ENCODE measurements around the gene DLX2. TPM values are rescaled to one million over a fixed set of nuclear protein-coding genes. Genes with fewer than 3 reads are reported as not detected.
"Not testable (repeated sequence)": the region's sequence is repeated elsewhere in the genome, so short reads cannot be mapped to it uniquely, and the experiment has no call there.

Gene DLX2
- total RNA-seq, 5 donors from 2014 or later (not counting 1 experiment from before 2014, with no cell fraction given), result 0.16 to 0.19 TPM; not detected in 3

DNA sequence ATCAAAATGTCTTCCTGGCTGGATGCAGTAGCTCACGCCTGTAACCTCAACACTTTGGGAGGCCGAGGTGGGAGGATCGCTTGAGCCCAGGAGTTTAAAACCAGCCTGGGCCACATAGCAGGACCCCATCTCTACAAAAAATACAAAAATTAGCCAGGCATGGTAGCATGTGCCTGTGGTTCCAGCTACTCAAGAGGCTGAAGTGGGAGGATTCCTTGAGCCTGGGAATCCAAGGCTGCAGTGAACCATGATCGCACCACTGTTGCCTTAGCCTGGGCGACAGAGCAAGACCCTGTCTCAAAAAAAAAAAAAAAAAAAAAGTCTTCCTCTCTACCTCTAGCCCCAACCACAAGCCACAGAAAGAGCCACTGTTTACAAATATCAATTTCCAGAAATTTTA, 42.6 kb downstream of the DLX2 start:
- CTCF ChIA-PET, result interaction anchor here (0.6 to 0.7 kb wide), 2 partner anchors 13 to 1278 kb away, joined by 5 to 6 read pairs; no protein-coding TSS in a partner anchor
- no CpG with 5 or more reads among the region's 5 CpGs for WGBS (ENCODE audit: insufficient coverage)
- H3K4me1 Mint-ChIP-seq; H3K4me3 ChIP-seq (ENCODE audit: control insufficient read depth in 1 of 2, extremely low read depth in 1 of 2, low read length in 1 of 2); H3K4me3 Mint-ChIP-seq; H3K27me3 Mint-ChIP-seq; ATAC-seq (replicated peaks in 1 of 4); H3K9me3 ChIP-seq; H3K27ac Mint-ChIP-seq; H3K4me1 ChIP-seq (ENCODE audit: control insufficient read depth in 1 of 2, extremely low read depth in 1 of 2, insufficient read depth in 2 of 2, low read length in 2 of 2); POLR2A ChIA-PET; H3K27me3 ChIP-seq (replicated peaks in 1 of 2; ENCODE audit: control insufficient read depth in 2 of 2, extremely low read depth in 1 of 2, insufficient read depth in 2 of 2, low read length in 1 of 2); H3K27ac ChIP-seq (ENCODE audit: low read length); H3K36me3 ChIP-seq (ENCODE audit: control insufficient read depth in 2 of 2, extremely low read depth in 1 of 2, insufficient read depth in 1 of 2, low read length in 1 of 2); H3K9me3 Mint-ChIP-seq; DNase-seq: not testable (repeated sequence)
- H3K36me3 Mint-ChIP-seq, result peaks cover 28% of the 10 kb centered on the region

DNA sequence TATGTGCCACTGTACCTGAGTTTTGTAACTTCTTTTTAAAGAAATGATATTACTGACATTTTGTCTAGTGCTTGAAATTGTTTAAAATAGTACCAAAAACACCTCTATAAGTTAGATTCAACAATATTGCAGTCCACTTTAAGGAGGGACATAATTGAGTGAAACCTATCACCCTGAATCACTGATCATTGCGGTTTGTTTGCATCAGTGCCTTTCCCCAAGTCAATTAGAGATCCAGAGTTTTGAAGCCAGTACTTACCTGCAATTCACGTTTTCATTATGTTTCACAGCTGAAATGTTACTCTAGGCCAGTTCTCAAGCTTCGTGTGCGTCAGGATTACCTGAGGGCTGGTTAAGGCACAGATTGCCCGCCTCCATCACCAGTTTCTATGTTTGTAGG, 44.0 kb downstream of the DLX2 start:
- no peak overlapping the region for H3K27ac Mint-ChIP-seq
- DNase-seq, result no peak
- H3K4me1 Mint-ChIP-seq, result no peaks in the 10 kb centered on the region
- ChIA-PET CTCF (interaction anchor here in 1 of 2 donors (0.7 kb wide), 1 partner anchor 359 kb away, joined by 3 read pairs; no protein-coding TSS in a partner anchor), POLR2A (no interaction called here)
- H3K27ac ChIP-seq (ENCODE audit: low read length), result no peak overlapping the region
- H3K27me3 Mint-ChIP-seq, result no peaks in the 10 kb centered on the region
- H3K9me3 Mint-ChIP-seq, result no peaks in the 10 kb centered on the region
- H3K4me3 Mint-ChIP-seq, result no peak overlapping the region
- H3K4me3 ChIP-seq (ENCODE audit: control insufficient read depth in 1 of 2, extremely low read depth in 1 of 2, low read length in 1 of 2), result no peak overlapping the region
- H3K27me3 ChIP-seq (replicated peaks in 1 of 2; ENCODE audit: control insufficient read depth in 2 of 2, extremely low read depth in 1 of 2, insufficient read depth in 2 of 2, low read length in 1 of 2), result no peaks in the 10 kb centered on the region
- peaks cover 22% of the 10 kb centered on the region for H3K36me3 Mint-ChIP-seq
- ATAC-seq (replicated peaks in 1 of 4), result no peak
- H3K36me3 ChIP-seq (ENCODE audit: control insufficient read depth in 2 of 2, extremely low read depth in 1 of 2, insufficient read depth in 1 of 2, low read length in 1 of 2), result no peaks in the 10 kb centered on the region
- no peaks in the 10 kb centered on the region for H3K4me1 ChIP-seq (ENCODE audit: control insufficient read depth in 1 of 2, extremely low read depth in 1 of 2, insufficient read depth in 2 of 2, low read length in 2 of 2)
- WGBS (ENCODE audit: insufficient coverage), result 97% methylated on average over 5 of the region's 5 CpGs
- no peaks in the 10 kb centered on the region for H3K9me3 ChIP-seq

DNA sequence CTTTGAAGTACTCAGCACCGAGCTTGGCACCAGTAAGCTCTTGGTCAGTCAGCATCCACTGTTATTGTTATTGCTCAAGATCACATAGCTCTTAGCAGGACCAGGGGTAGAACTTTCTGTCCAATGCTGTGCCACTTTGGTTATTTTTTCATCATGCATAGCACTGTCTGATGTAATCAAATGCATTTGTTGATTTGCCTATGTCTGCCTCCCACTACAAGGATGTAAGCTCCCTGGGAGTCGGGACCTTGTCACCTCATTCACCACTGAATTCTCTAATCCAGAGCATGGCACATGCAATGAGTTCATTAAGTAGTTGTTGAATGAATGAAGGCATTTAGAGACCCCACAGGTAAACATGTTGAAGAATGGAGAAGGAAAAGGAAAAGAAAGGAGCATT, 46.4 kb downstream of the DLX2 start:
- H3K9me3 ChIP-seq, result no peaks in the 10 kb centered on the region
- CTCF ChIA-PET, result interaction anchor here in 1 of 2 donors (0.6 kb wide), 1 partner anchor 302 kb away, joined by 4 read pairs; no protein-coding TSS in a partner anchor
- DNase-seq (no peak), ATAC-seq (replicated peaks in 1 of 4) (no peak)
- no peak overlapping the region for H3K27ac Mint-ChIP-seq
- H3K36me3 Mint-ChIP-seq, result peaks cover 5% of the 10 kb centered on the region
- no peaks in the 10 kb centered on the region for H3K36me3 ChIP-seq (ENCODE audit: control insufficient read depth in 2 of 2, extremely low read depth in 1 of 2, insufficient read depth in 1 of 2, low read length in 1 of 2)
- no peaks in the 10 kb centered on the region for H3K9me3 Mint-ChIP-seq
- 100% methylated on average over 1 of the region's 2 CpGs for WGBS (ENCODE audit: insufficient coverage)
- no peaks in the 10 kb centered on the region for H3K4me1 Mint-ChIP-seq
- H3K4me3 Mint-ChIP-seq, result no peak overlapping the region
- H3K27me3 ChIP-seq (replicated peaks in 1 of 2; ENCODE audit: control insufficient read depth in 2 of 2, extremely low read depth in 1 of 2, insufficient read depth in 2 of 2, low read length in 1 of 2), result no peaks in the 10 kb centered on the region
- no peak overlapping the region for H3K4me3 ChIP-seq (ENCODE audit: control insufficient read depth in 1 of 2, extremely low read depth in 1 of 2, low read length in 1 of 2)
- POLR2A ChIA-PET, result no interaction called here
- no peak overlapping the region for H3K27ac ChIP-seq (ENCODE audit: low read length)
- H3K4me1 ChIP-seq (ENCODE audit: control insufficient read depth in 1 of 2, extremely low read depth in 1 of 2, insufficient read depth in 2 of 2, low read length in 2 of 2), result no peaks in the 10 kb centered on the region
- no peaks in the 10 kb centered on the region for H3K27me3 Mint-ChIP-seq

- no peaks in the 10 kb centered on the region for H3K27me3 Mint-ChIP-seq
- Histone ChIP-seq H3K4me1 (ENCODE audit: control insufficient read depth in 1 of 2, extremely low read depth in 1 of 2, insufficient read depth in 2 of 2, low read length in 2 of 2) (no peaks in the 10 kb centered on the region), H3K36me3 (ENCODE audit: control insufficient read depth in 2 of 2, extremely low read depth in 1 of 2, insufficient read depth in 1 of 2, low read length in 1 of 2) (no peaks in the 10 kb centered on the region), H3K27ac (ENCODE audit: low read length) (no peak overlapping the region), H3K9me3 (no peaks in the 10 kb centered on the region), H3K4me3 (ENCODE audit: control insufficient read depth in 1 of 2, extremely low read depth in 1 of 2, low read length in 1 of 2) (no peak overlapping the region), H3K27me3 (replicated peaks in 1 of 2; ENCODE audit: control insufficient read depth in 2 of 2, extremely low read depth in 1 of 2, insufficient read depth in 2 of 2, low read length in 1 of 2) (no peaks in the 10 kb centered on the region)
- H3K36me3 Mint-ChIP-seq, result no peaks in the 10 kb centered on the region
- H3K4me3 Mint-ChIP-seq, result no peak overlapping the region
- CTCF ChIA-PET, result no interaction called here
- WGBS (ENCODE audit: insufficient coverage), result 100% methylated on average over 1 of the region's 1 CpG
- DNase-seq (no peak), ATAC-seq (replicated peaks in 1 of 4) (no peak)
- H3K4me1 Mint-ChIP-seq, result no peaks in the 10 kb centered on the region
- POLR2A ChIA-PET, result no interaction called here
- no peaks in the 10 kb centered on the region for H3K9me3 Mint-ChIP-seq
- H3K27ac Mint-ChIP-seq, result no peak overlapping the region
Observed at GRCh38 chr2:172053486-172053885, 49.2 kb downstream of the DLX2 start.

DNA sequence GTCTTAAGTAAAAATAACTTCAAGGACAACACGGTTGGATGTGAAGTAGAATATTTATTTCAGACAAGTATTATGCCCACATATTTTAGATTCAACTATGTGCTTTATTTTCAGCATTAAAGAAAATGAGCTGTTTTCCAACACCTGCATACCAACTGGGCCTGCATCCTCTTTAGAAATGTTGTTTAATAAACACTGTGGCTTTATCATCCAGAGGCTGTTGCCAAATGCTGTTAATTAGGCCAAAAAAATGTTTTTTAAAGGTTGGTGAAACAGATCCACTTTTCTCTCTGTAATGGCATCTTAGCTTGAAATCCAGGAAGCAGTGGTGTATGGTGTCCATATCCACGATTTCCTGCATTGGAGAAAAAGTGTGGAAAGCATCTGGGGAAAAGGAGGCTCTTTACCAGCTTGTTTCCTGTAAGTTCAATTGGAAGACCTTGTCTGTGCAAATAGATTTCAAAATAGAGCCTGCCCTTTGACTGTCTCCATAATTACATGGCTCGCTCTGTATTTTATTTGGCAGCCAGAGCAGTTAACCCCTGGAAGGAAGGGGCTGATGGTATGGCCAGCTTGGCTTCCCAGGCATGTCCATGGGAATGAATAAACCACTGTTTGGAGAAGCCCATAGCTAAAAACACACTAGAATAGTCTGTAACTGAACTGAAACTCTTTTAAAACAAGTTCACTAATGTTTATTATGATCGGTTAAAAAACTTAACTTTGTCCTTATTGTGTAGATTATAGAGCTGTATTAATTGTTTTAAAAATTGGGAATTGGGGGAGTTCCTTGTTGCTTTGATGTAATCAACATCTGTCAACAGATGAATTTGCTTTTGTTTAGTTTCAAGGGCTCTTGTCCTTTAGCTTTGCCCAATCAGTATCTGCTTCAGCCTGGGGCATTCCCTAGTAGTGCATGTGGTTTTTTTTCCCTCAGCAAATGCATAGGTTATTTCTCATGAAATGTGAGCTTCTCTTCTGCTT, 50.4 kb downstream of the DLX2 start:
- H3K4me3 ChIP-seq (ENCODE audit: control insufficient read depth in 1 of 2, extremely low read depth in 1 of 2, low read length in 1 of 2), result no peak overlapping the region
- Mint-ChIP-seq H3K36me3 (no peaks in the 10 kb centered on the region), H3K9me3 (no peaks in the 10 kb centered on the region), H3K27me3 (no peaks in the 10 kb centered on the region), H3K4me1 (no peaks in the 10 kb centered on the region), H3K4me3 (no peak overlapping the region), H3K27ac (no peak overlapping the region)
- 92% methylated on average over 1 of the region's 4 CpGs for WGBS (ENCODE audit: insufficient coverage)
- no peaks in the 10 kb centered on the region for H3K27me3 ChIP-seq (replicated peaks in 1 of 2; ENCODE audit: control insufficient read depth in 2 of 2, extremely low read depth in 1 of 2, insufficient read depth in 2 of 2, low read length in 1 of 2)
- H3K4me1 ChIP-seq (ENCODE audit: control insufficient read depth in 1 of 2, extremely low read depth in 1 of 2, insufficient read depth in 2 of 2, low read length in 2 of 2), result no peaks in the 10 kb centered on the region
- H3K36me3 ChIP-seq (ENCODE audit: control insufficient read depth in 2 of 2, extremely low read depth in 1 of 2, insufficient read depth in 1 of 2, low read length in 1 of 2), result no peaks in the 10 kb centered on the region
- no peak for ATAC-seq (replicated peaks in 1 of 4)
- no peak for DNase-seq
- ChIA-PET POLR2A (interaction anchor here in 1 of 2 donors (0.6 kb wide), 1 partner anchor 1299 kb away, joined by 3 read pairs; no protein-coding TSS in a partner anchor), CTCF (no interaction called here)
- H3K9me3 ChIP-seq, result no peaks in the 10 kb centered on the region
- no peak overlapping the region for H3K27ac ChIP-seq (ENCODE audit: low read length)

GRCh38 chr2:172050479-172051125, 52.1 kb downstream of the DLX2 start:
- WGBS (ENCODE audit: insufficient coverage), result no CpG with 5 or more reads among the region's 1 CpG
- Histone ChIP-seq H3K4me1 (ENCODE audit: control insufficient read depth in 1 of 2, extremely low read depth in 1 of 2, insufficient read depth in 2 of 2, low read length in 2 of 2) (no peaks in the 10 kb centered on the region), H3K36me3 (ENCODE audit: control insufficient read depth in 2 of 2, extremely low read depth in 1 of 2, insufficient read depth in 1 of 2, low read length in 1 of 2) (no peaks in the 10 kb centered on the region), H3K27ac (ENCODE audit: low read length) (no peak overlapping the region), H3K27me3 (replicated peaks in 1 of 2; ENCODE audit: control insufficient read depth in 2 of 2, extremely low read depth in 1 of 2, insufficient read depth in 2 of 2, low read length in 1 of 2) (no peaks in the 10 kb centered on the region), H3K9me3 (no peaks in the 10 kb centered on the region), H3K4me3 (ENCODE audit: control insufficient read depth in 1 of 2, extremely low read depth in 1 of 2, low read length in 1 of 2) (no peak overlapping the region)
- ChIA-PET CTCF (interaction anchor here (0.6 to 1.0 kb wide), 3 partner anchors 304 to 1320 kb away, joined by 3 to 4 read pairs (median 3); partner anchors contain the start of gene ITGA6 (in 1 of the 2)), POLR2A (no interaction called here)
- Mint-ChIP-seq H3K9me3 (no peaks in the 10 kb centered on the region), H3K4me3 (no peak overlapping the region), H3K4me1 (peaks cover 0 to 4% (median 3%) of the 10 kb centered on the region in 3 donors), H3K27me3 (no peaks in the 10 kb centered on the region), H3K36me3 (no peaks in the 10 kb centered on the region), H3K27ac (no peak overlapping the region)
- DNase-seq, result no peak
- ATAC-seq (replicated peaks in 1 of 4), result no peak

All from T-cell (primary cell).